HepG2 (cell line): Measurements from ENCODE around the gene MTA1. TPM values are rescaled to one million over a fixed set of nuclear protein-coding genes. Genes with fewer than 3 reads are reported as not detected.

Experiments used
- ATAC-seq: fragments of 200-7000 bp; cut with Tn5 transposase; 3 replicates; pipeline ENCODE4 v1.9.1; 2020; ENCODE audit warnings: mild to moderate bottlenecking, moderate library complexity
- BruUV-seq: library from RNA; stranded (reverse); fragments of 400-500 nt; replicated peaks from 2 replicates; lab custom pipeline; 2021; lab: Mats Ljungman, UMichigan
- CTCF ChIA-PET: fragments of 300-600 bp; formaldehyde crosslinking; extraction: SDS; loops from one replicate; lab custom pipeline; 2021; ENCODE audit warnings: low total read pairs, inconsistent platforms, low intra/inter-chr PET ratio; lab: Yijun Ruan, JAX
- POLR2A ChIA-PET: fragments of 350-600 bp; sonication (Branson Sonifier 250); formaldehyde crosslinking; loops from one replicate; lab custom pipeline; 2020; ENCODE audit warnings: antibody characterized with exemption, inconsistent platforms; lab: Yijun Ruan, JAX
- DNase-seq: peaks from one replicate; pipeline ENCODE4 v3.0.0-alpha.2; 2015; ENCODE audit warnings: low spot score
- FAIRE-seq: peaks from 3 replicates; lab custom pipeline; 2011; peaks lifted over from hg19 to GRCh38; lab: Jason Lieb, UNC
- H2AFZ ChIP-seq: one replicate; pipeline ENCODE4 v1.6.1; 2011; ENCODE audit warnings: low read length, inconsistent platforms
- H3K27ac ChIP-seq: fragments of 300-600 bp; 3 replicates; pipeline ENCODE4 v1.8.0; 2011; ENCODE audit warnings: mixed run types, mild to moderate bottlenecking, mixed read lengths, low read length, inconsistent platforms; ENCODE audit not compliant: insufficient read depth; ENCODE audit errors: extremely low read length
- H3K27me3 ChIP-seq, 2 experiments: fragments of 200-600 bp in 1 of 2; 2 replicates in 1 of 2; 3 replicates in 1 of 2; pipeline versions ENCODE4 v1.6.0 to v1.8.0; 2011; ENCODE audit warnings: low read length in 2 of 2, mild to moderate bottlenecking in 2 of 2, moderate library complexity in 2 of 2, inconsistent platforms in 1 of 2; ENCODE audit not compliant: insufficient read depth in 2 of 2, control insufficient read depth in 1 of 2
- H3K36me3 ChIP-seq, 2 experiments: fragments of 200-600 bp in 1 of 2; replicated peaks in 1 of 2; 2 replicates in 1 of 2; 3 replicates in 1 of 2; pipeline versions ENCODE4 v1.5.1 to v1.8.0; 2011; ENCODE audit warnings: low read length in 2 of 2, inconsistent platforms in 1 of 2; ENCODE audit not compliant: insufficient read depth in 2 of 2, control insufficient read depth in 1 of 2
- H3K4me1 ChIP-seq: 2 replicates; pipeline ENCODE4 v1.5.1; 2012; ENCODE audit warnings: low read length, inconsistent platforms; ENCODE audit not compliant: insufficient read depth
- H3K4me2 ChIP-seq: 2 replicates; pipeline ENCODE4 v1.6.0; 2011; ENCODE audit warnings: low read depth, low read length, inconsistent platforms
- H3K4me3 ChIP-seq, 3 experiments: fragments of 200-600 bp in 1 of 3; sonication (generic), shearing (Covaris generic) in 1 of 3; replicated peaks in 1 of 3; 2 replicates each; pipeline ENCODE4 v1.5.1; 2011 to 2016; ENCODE audit warnings: low read length in 3 of 3, inconsistent platforms in 2 of 3, low read depth in 2 of 3, mild to moderate bottlenecking in 2 of 3, control low read depth in 1 of 3, mixed read lengths in 1 of 3; ENCODE audit not compliant: insufficient read depth in 1 of 3
- H3K79me2 ChIP-seq: one replicate; pipeline ENCODE4 v1.6.1; 2011; ENCODE audit warnings: low read length, inconsistent platforms; ENCODE audit not compliant: insufficient read depth
- H3K9ac ChIP-seq: 2 replicates; pipeline ENCODE4 v1.6.0; 2011; ENCODE audit warnings: mild to moderate bottlenecking, low read depth, low read length, inconsistent platforms; ENCODE audit not compliant: insufficient read depth
- H3K9me3 ChIP-seq: 2 replicates; pipeline ENCODE4 v1.5.1; 2012; ENCODE audit warnings: mild to moderate bottlenecking, low read length
- H4K20me1 ChIP-seq: 2 replicates; pipeline ENCODE4 v1.6.0; 2011; ENCODE audit warnings: inconsistent platforms, mild to moderate bottlenecking, low read length, moderate library complexity; ENCODE audit not compliant: insufficient read depth
- CENPX ChIP-seq: sonication (generic); formaldehyde crosslinking; IDR thresholded peaks from 2 replicates; pipeline ENCODE4 v1.9.0; 2021; ENCODE audit warnings: mild to moderate bottlenecking, missing genetic modification reagents, moderate library complexity
- KIAA2018 ChIP-seq: sonication (generic); formaldehyde crosslinking; IDR thresholded peaks from 2 replicates; pipeline ENCODE4 v1.5.0; 2020; ENCODE audit warnings: mild to moderate bottlenecking, missing genetic modification reagents, borderline replicate concordance
- KLF13 ChIP-seq: sonication (generic); formaldehyde crosslinking; IDR thresholded peaks from 2 replicates; pipeline ENCODE4 v1.4.0; 2020; ENCODE audit warnings: mild to moderate bottlenecking, missing genetic modification reagents
- MEIS2 ChIP-seq: sonication (generic); formaldehyde crosslinking; IDR thresholded peaks from 2 replicates; pipeline ENCODE4 v1.9.0; 2021; ENCODE audit warnings: mild to moderate bottlenecking, missing genetic modification reagents
- PAWR ChIP-seq: sonication (generic); formaldehyde crosslinking; IDR thresholded peaks from 2 replicates; pipeline ENCODE4 v1.4.0; 2020; ENCODE audit warnings: missing genetic modification reagents, mild to moderate bottlenecking, borderline replicate concordance
- SSRP1 ChIP-seq: IDR thresholded peaks from 2 replicates; pipeline ENCODE4 v1.6.1; 2016; ENCODE audit warnings: control low read depth
- TEF ChIP-seq: sonication (generic); formaldehyde crosslinking; IDR thresholded peaks from 2 replicates; pipeline ENCODE4 v1.5.0; 2020; ENCODE audit warnings: missing genetic modification reagents
- ZNF224 ChIP-seq: sonication (generic); formaldehyde crosslinking; IDR thresholded peaks from 2 replicates; pipeline ENCODE4 v1.5.0; 2020; ENCODE audit warnings: mild to moderate bottlenecking, missing genetic modification reagents
- ZNF597 ChIP-seq: sonication (generic); formaldehyde crosslinking; IDR thresholded peaks from 2 replicates; pipeline ENCODE4 v1.5.0; 2020; ENCODE audit warnings: missing genetic modification reagents
- ZUFSP ChIP-seq: sonication (generic); formaldehyde crosslinking; IDR thresholded peaks from 2 replicates; pipeline ENCODE4 v1.9.0; 2021; ENCODE audit warnings: missing genetic modification reagents, mild to moderate bottlenecking, borderline replicate concordance
- WGBS: methylation state at CpG from one replicate; pipeline ENCODE4 v1.1.6; 2017; ENCODE audit warnings: low lambda C conversion rate; 5-methylcytosine and 5-hydroxymethylcytosine counted together
- in situ Hi-C: cut with HindIII; loops from 2 replicates; pipeline ENCODE4 v1.10.0; 2017; ENCODE audit warnings: low pct_unique_long_range_greater_than_20kb; ENCODE audit not compliant: extremely low pct_ligation_motif_present
- intact Hi-C: fragments of 100-400 bp; cut with micrococcal nuclease; formaldehyde crosslinking; loops from one replicate; pipeline ENCODE4 v1.10.0; 2022; ENCODE audit not compliant: unreplicated experiment
- polyA plus RNA-seq, 8 experiments: library from polyadenylated mRNA; depleted of rRNA in 3 of 8; stranded (reverse) in 7 of 8; unstranded in 1 of 8; fragments of >200 nt; fragmentation: Illumina TruSeq in 4 of 8; extraction: Trizol in 4 of 8; gene quantifications; 2 replicates each; pipeline versions ENCODE4 v1.2.1 to v1.2.3, GENCODE V29; 2011 to 2016; ENCODE audit warnings: low read depth in 4 of 8, missing spikeins in 1 of 8, mixed read lengths in 1 of 8; ENCODE audit not compliant: insufficient read depth in 1 of 8
- total RNA-seq, 5 experiments: library from RNA; depleted of rRNA; stranded (reverse); fragments of >200 nt; fragmentation: Illumina TruSeq; extraction: Trizol; gene quantifications; 2 replicates each; pipeline ENCODE4 v1.2.3, GENCODE V29; 2016; ENCODE audit warnings: low read depth in 1 of 5

Gene MTA1
- total and polyA plus RNA-seq, 2 of the 13 experiments (the other 11 are each of a cell fraction or from before 2014, with no cell fraction given) = 35.2 to 85.8 TPM

GRCh38 chr14:105378873-105379685 lies 40.5 kb upstream of the MTA1 start:
- POLR2A ChIA-PET = no interaction called here
- intact Hi-C loops = no loop called here
- H3K4me1 ChIP-seq = no peaks in the 10 kb centered on the region
- H3K9ac ChIP-seq = no peak overlapping the region
- no peaks in the 10 kb centered on the region for H3K27me3 ChIP-seq
- H3K79me2 ChIP-seq = no peaks in the 10 kb centered on the region
- CTCF ChIA-PET = no interaction called here
- BruUV-seq = no TSS peak
- in situ Hi-C loops = loop anchor here (5.0 kb wide), 2 partner anchors 108 to 153 kb away; partner anchors contain the start of gene CRIP1
- ATAC-seq = no peak
- no peak for DNase-seq
- H3K9me3 ChIP-seq = no peaks in the 10 kb centered on the region
- FAIRE-seq = no peak
- no peak overlapping the region for H3K4me2 ChIP-seq
- WGBS = 92% methylated on average over 4 of the region's 17 CpGs
- no peak overlapping the region for H3K27ac ChIP-seq
- H2AFZ ChIP-seq = no peak overlapping the region
- no peak overlapping the region for H3K4me3 ChIP-seq
- H3K36me3 ChIP-seq = no peaks in the 10 kb centered on the region
- H4K20me1 ChIP-seq = no peaks in the 10 kb centered on the region
- TF ChIP-seq TEF (CRISPR knock-in tag) (no peak), PAWR (CRISPR knock-in tag) (no peak), MEIS2 (CRISPR knock-in tag) (no peak), ZUFSP (CRISPR knock-in tag) (no peak), ZNF597 (CRISPR knock-in tag) (no peak), SSRP1 (CRISPR knock-in tag) (no peak), ZNF224 (no peak), KIAA2018 (CRISPR knock-in tag) (no peak), CENPX (CRISPR knock-in tag) (no peak), KLF13 (CRISPR knock-in tag) (no peak)
